HCEC 1CT (cell line): ENCODE data around the gene CCR5AS.
A peak's percentile ranks its signal among the peaks of the same experiment; 100 is the strongest.
"Not testable (repeated sequence)": the region's sequence is repeated elsewhere in the genome, so short reads cannot be mapped to it uniquely, and the experiment has no call there.

ENCODE experiments used
- DNase-seq: peaks from one replicate; pipeline ENCODE4 v3.0.0-alpha.2; 2017

Gene CCR5AS

DNA sequence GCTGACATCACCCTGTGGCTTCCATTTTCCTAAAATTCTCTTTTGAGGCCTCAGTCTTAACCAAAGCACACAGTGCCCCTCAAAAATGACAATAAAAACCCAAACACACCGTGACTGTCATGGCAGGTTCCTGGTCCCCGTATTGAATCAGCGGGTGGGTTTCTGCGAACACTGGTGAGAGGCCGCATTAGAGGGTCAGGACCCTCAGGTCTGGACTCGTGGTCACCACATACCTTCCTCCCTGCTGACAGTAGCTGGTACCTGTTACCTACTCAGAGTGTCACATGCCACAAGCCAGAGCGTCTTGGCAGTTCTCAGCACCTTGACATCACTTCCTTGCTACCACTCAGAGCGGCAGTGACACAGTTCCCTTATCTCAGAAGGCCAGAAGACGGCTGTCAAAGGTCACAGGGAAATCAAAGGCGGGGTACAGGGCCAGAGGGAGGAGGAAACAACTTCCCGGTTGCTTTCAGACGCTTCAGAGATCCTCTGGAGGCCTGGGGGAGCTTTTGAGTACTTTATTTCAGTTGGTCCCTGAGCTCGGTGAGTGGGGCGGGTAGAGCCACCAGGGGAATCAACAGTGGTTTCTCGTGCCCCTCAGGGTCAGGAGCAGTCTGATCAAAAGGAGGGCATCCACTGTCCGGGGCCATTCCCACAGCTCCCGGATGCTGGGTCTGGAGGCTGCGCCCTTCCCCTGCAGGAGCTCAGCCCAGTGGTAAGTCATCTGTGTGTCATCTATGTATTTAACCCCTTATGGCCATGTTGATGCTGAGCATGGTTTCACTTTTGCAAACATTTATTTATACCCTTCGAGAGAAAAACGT lies at the start of gene CCR5AS, which contains the start of gene CCRL2:
Gene CCR5AS (minus strand): TSS at position 279 of the 824 bp plus-strand sequence.
Gene CCRL2 (plus strand): TSS at position 472 of the 824 bp plus-strand sequence. CDS start 821 bp downstream, outside the sequence.
- DNase-seq = peak; percentile 68

- no peak for DNase-seq
Measured at GRCh38 chr3:46456118-46456517, 49.3 kb upstream of the CCR5AS start.

- no peak for DNase-seq
Measured at GRCh38 chr3:46455231-46456115, 48.6 kb upstream of the CCR5AS start.

DNA sequence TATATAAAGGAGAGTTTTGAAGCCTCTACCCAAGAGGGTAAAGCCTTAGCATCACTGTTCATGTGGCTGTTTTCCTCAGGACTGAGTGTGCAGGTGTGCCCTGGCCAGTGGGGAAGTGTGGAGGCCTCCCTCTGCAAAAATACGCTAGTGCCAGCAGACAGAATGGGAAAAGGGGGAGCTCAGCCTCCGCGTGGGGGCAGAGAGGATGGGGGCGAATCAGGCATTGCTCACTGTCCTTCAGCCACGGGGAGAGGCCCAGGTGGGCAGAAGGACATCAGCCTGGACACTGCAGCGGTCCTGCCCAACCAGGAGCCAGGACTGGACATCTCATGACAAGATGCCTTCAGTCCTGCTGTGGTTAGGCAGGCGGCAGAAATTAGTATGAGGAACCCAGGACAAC lies 47.7 kb upstream of the CCR5AS start:
- DNase-seq = no peak

DNA sequence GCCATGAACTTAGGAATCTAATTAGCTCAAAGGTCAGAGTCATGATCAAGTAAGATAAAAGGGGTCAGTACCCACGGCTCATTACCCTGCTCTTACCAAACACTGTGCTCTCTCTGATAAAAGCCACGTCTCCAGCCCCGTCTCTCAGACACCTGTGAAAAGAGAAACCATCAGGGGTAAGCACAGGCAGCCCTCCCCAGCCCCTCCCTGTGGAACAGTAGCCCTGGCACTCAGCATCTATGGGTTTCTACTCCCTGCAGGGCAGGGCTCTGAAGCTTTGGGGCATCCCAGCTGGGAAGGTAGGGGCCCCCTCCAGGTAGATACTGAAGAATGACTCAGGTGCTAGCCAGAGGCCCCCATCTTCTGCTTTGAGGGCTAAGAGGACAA lies 47.3 kb upstream of the CCR5AS start:
- DNase-seq = no peak

- DNase-seq = no peak
Measured at GRCh38 chr3:46453526-46454208, 46.8 kb upstream of the CCR5AS start.

GRCh38 chr3:46449755-46450552 lies 43.1 kb upstream of the CCR5AS start:
- DNase-seq = peak; percentile 23

- no peak for DNase-seq
Measured at GRCh38 chr3:46448721-46449120, 41.9 kb upstream of the CCR5AS start.

- DNase-seq = no peak
Measured at GRCh38 chr3:46447228-46447985, 40.5 kb upstream of the CCR5AS start.

DNA sequence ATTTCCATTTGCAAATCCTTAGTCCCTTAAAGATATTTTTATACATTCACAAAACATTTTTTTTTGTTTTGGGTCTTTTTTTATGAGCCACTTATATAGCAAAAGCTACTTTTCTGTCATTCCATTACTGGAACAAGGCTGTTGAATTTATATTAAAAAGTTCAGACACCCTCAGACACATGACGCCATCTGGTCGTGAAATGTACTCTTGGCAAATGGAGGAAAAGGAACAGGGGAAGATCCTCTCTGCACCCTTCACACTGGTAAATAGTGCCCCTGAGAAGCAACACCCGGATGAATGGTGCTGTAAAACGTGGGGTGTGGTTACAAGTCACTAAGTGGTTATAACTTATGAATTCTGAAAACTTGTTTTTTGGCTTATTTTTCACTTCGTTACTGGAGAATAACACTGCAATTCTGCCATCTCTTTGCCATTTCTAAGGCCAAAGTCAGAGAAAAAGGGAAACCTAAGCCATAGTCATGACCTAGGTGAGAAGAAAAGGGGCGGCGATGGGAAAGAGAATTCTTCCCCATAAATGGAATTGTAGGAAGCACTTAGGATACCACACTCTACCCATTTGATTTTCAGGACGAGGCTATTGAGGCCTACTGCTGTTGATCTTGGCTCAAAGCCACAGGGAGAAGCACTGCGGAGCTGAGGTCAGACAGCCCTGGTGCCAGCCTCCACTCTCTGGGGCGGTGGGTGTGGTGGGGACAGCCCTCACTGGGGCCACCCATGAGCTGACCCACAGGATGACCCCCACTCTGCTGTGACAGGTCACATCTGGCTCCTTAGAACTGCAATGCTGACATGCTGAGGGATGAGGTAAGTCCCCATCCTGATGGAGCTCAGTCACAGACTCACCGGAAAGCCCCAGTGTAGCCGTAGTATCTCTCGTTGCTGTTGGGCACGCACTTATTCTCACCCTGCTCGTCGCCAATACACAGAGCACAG lies 36.0 kb upstream of the CCR5AS start:
- DNase-seq = peak; percentile 21

GRCh38 chr3:46440531-46441294 lies 33.8 kb upstream of the CCR5AS start:
- DNase-seq = no peak

DNA sequence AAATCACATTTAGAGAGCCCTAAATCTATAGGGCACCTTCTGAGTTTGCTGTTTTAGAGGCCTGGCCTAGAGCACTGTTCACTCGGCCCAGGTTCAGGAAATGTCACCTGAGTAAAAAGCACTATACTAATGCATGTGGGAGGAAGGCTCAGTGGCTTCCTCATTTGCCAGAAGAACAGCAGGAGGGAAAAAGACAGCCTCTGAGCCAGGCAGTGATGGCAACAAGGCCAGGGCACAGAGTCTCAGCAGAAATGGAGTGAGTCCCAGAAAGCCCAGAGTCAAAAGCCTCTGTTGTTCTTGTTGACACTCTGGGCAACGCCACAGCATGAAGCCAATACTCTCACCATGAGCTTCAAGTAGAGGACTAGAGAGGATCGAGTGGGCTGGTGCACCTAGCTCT lies 32.0 kb upstream of the CCR5AS start:
- DNase-seq = no peak

GRCh38 chr3:46435081-46435726 lies 28.3 kb upstream of the CCR5AS start:
- no peak for DNase-seq

- no peak for DNase-seq
Measured at GRCh38 chr3:46433841-46434240, 27.0 kb upstream of the CCR5AS start.

GRCh38 chr3:46433118-46433517 lies 26.3 kb upstream of the CCR5AS start:
- not testable (repeated sequence) for DNase-seq

GRCh38 chr3:46431905-46432304 lies 25.0 kb upstream of the CCR5AS start:
- not testable (repeated sequence) for DNase-seq

- not testable (repeated sequence) for DNase-seq
Measured at GRCh38 chr3:46430879-46431278, 24.0 kb upstream of the CCR5AS start.

GRCh38 chr3:46429671-46430070 lies 22.8 kb upstream of the CCR5AS start:
- no peak for DNase-seq

GRCh38 chr3:46429250-46429649 lies 22.4 kb upstream of the CCR5AS start:
- no peak for DNase-seq
